Measurements from ENCODE around the gene MTMR3.

MTMR3 gene

DNA sequence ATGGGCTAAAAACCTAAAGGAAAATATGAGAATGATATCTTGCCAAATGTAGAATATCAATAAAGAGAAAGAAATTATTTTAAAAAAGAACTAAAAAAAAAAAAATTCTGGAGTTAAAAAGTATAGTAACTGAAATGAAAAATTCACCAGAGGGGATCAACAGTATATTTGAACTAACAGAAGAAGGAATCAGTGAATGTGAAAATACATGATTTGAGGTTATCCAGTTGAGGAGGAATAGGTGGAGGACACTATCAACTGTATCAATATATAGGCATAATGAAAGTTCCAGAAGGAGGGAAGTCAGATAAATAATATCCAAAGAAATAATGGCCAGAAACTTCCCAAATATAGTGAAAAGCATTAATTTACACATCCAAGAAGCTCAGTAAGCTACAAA is 181.2 kb downstream of the MTMR3 start:
- no peak for DNase-seq (ENCODE audit: low read depth)
- no peak overlapping the region for H3K4me3 ChIP-seq (ENCODE audit: low read depth, low read length)
- TF ChIP-seq, protein P1, sequence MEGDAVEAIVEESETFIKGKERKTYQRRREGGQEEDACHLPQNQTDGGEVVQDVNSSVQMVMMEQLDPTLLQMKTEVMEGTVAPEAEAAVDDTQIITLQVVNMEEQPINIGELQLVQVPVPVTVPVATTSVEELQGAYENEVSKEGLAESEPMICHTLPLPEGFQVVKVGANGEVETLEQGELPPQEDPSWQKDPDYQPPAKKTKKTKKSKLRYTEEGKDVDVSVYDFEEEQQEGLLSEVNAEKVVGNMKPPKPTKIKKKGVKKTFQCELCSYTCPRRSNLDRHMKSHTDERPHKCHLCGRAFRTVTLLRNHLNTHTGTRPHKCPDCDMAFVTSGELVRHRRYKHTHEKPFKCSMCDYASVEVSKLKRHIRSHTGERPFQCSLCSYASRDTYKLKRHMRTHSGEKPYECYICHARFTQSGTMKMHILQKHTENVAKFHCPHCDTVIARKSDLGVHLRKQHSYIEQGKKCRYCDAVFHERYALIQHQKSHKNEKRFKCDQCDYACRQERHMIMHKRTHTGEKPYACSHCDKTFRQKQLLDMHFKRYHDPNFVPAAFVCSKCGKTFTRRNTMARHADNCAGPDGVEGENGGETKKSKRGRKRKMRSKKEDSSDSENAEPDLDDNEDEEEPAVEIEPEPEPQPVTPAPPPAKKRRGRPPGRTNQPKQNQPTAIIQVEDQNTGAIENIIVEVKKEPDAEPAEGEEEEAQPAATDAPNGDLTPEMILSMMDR (IDR thresholded peaks at IDR 0.05; ENCODE audit: low read depth, low read length, missing control alignments): no peak

DNA sequence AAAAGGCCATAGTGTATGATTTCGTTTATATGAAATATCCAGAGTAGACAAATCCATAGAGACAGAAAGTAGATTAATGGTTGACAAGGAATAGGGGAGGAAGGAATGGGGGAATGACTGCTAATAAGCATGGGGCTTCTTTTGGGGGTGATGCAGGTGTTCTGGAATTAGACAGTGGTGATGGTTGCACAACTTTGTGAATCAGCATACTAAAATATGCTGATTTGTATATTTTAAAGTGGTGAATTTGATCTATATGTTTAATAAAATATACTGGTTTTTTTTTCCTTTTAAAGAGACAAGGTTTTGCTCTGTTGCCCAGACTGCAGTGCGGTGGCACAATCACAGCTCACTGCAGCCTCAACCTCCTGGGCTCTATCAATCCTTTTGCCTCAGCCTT is 190.8 kb downstream of the MTMR3 start:
- H3K4me3 ChIP-seq (ENCODE audit: low read depth, low read length): no peak overlapping the region
- TF ChIP-seq, protein P1 (IDR thresholded peaks at IDR 0.05; ENCODE audit: low read depth, low read length, missing control alignments): no peak
- DNase-seq (ENCODE audit: low read depth): no peak

DNA sequence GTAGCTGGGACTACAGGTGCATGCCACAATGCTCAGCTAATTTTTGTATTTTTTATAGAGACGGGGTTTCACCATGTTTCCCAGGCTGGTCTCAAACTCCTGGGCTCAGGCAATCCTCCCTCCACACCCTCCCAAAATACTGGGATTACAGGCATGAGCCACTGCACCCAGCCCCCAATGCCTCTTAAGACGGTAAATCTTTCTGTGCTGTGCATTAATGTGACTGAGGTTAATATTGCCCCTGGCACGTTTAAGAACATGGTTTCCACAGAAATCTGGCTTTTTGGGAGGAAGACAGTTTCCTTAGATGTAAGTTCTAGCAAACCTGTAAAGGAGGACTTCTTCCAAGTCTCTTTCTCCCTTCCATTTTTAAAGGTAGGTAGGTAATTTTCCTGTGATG is 191.2 kb downstream of the MTMR3 start:
- TF ChIP-seq, protein P1 (IDR thresholded peaks at IDR 0.05; ENCODE audit: low read depth, low read length, missing control alignments): no peak
- H3K4me3 ChIP-seq (ENCODE audit: low read depth, low read length): no peak overlapping the region
- DNase-seq (ENCODE audit: low read depth): no peak

DNA sequence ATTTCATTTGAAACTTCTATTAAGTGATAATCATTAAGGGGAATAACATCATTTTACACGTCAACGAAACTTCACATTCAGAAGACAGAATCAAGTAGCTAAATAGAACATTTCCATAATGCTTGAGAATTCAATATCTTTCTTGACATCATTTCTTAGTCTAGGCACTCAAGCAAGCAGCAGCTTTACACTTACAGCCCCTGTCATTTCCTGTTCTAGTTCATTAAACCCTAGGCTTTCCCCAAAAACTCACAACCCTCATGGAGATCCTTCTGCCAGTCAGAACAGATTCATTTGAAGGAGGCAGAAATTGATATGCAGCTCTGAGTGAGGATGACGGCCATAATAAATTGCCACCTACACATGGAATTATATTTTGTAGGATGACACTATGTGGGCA is 192.0 kb downstream of the MTMR3 start:
- no peak overlapping the region for H3K4me3 ChIP-seq (ENCODE audit: low read depth, low read length)
- TF ChIP-seq, protein P1 (IDR thresholded peaks at IDR 0.05; ENCODE audit: low read depth, low read length, missing control alignments): no peak
- no peak for DNase-seq (ENCODE audit: low read depth)

DNA sequence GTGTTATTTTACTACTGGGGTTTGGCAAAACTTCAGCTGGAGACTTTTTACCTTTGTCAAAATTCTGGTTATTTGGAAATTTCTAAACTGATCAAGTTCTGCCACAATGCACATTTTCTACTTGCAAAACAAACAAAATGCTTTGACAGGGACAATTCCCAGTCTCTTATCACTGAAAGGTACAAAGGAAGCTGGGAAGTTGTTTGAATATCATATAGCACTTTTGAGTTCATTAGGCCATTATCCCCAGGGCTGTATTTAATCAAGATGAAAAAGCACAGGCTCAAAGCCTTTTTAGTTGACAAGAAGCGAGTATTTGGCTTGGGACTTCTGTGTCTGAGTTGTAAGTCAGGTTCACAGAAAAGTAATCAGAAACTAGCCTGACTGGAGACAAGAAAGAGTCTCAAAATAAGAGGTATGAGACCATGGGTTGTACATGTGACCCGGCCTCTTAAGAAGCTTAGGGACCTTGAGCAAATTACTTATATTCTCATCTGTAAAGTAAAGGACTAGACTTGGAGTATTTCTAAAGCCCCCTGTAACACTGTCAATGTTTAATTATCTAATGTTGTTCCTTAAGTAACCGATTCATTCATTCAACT is 194.4 kb downstream of the MTMR3 start:
- TF ChIP-seq, protein P1 (IDR thresholded peaks at IDR 0.05; ENCODE audit: low read depth, low read length, missing control alignments): no peak
- DNase-seq (ENCODE audit: low read depth): no peak
- H3K4me3 ChIP-seq (ENCODE audit: low read depth, low read length): no peak overlapping the region

DNA sequence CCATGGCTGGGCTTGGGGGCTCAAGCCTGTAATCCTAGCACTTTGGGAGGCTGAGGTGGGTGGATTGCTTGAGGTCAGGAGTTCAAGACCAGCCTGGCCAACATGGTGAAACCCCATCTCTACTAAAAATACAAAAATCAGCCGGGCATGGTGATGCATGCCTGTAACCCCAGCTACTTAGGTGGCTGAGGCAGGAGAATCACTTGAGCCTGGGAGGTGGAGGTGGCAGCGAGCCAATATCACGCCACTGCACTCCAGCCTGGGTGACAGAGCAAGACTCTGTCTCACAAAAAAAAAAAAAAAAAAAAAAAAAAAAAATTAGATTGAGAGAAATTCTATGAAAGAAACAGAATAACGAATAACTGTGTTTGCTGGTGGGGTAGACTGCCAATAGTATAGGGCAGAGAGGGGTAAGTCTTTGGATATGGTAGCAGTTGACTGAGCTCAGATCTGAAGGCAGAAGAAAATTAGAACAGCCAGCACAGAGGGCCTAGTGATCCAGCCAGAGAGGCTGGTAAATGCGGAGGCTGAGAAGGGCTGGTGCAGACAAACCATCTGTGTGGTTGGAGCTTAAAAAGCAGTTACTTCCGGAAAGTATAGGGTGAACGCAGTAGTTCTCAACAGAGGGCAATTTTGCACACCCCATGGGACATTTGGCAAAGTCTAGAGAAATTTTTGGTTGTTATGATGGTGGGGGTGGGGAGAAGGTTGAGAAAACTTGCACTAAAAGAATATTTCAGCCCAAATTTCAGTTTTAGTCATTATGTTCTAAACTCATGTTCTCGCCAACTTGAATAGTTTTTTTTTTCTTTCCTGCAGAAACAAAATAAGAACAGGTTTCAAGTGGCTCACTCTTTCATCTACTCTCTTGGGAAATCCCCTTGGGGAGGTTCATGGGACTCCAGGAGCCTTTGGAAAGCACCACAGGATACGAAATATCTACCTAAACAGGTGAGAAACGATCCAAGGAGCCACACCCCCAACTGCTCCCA is 195.6 kb downstream of the MTMR3 start:
- DNase-seq (ENCODE audit: low read depth): peak; percentile 33

More for the DNA sequence above, 195.6 kb downstream of the MTMR3 start:
- TF ChIP-seq, protein P1 (IDR thresholded peaks at IDR 0.05; ENCODE audit: low read depth, low read length, missing control alignments): no peak
- peak overlapping the region; percentile 56; the same call in 1 of the 2 replicates for H3K4me3 ChIP-seq (ENCODE audit: low read depth, low read length)

Data from GM12864 (cell line).